A549 (cell line): ENCODE results near the gene SLC39A11.

Experiments used
- BHLHE40 ChIP-seq: IDR thresholded peaks from 2 replicates; pipeline ENCODE4 v1.6.1; 2012; ENCODE audit warnings: low read depth, low read length, inconsistent platforms
- CTCF ChIP-seq: fragments of >200 bp; sonication (Bioruptor Twin); formaldehyde crosslinking; IDR thresholded peaks from 3 replicates; pipeline ENCODE4 v1.5.1; 2016
- ELK1 ChIP-seq: fragments of 150-350 bp; IDR thresholded peaks from 2 replicates; pipeline ENCODE4 v1.6.1; 2014; ENCODE audit warnings: low read depth, mild to moderate bottlenecking, low read length
- JUNB ChIP-seq: fragments of >200 bp; sonication (Bioruptor Twin); formaldehyde crosslinking; IDR thresholded peaks from 2 replicates; pipeline ENCODE4 v1.6.1; 2016
- MAFK ChIP-seq: fragments of 450-650 bp; IDR thresholded peaks from 2 replicates; pipeline ENCODE4 v1.6.1; 2014; ENCODE audit not compliant: partially characterized antibody
- POLR2A ChIP-seq: IDR thresholded peaks from 2 replicates; pipeline ENCODE4 v1.6.1; 2012; ENCODE audit warnings: mild to moderate bottlenecking, low read length
- POLR2AphosphoS2 ChIP-seq: conservative IDR thresholded peaks from 2 replicates; pipeline ENCODE4 v1.6.1; 2012; ENCODE audit warnings: low read length, improper control_type of control experiment, inconsistent platforms
- REST ChIP-seq: fragments of 200-600 bp; sonication (generic); IDR thresholded peaks from 2 replicates; pipeline ENCODE4 v1.6.1; 2016; ENCODE audit warnings: antibody characterized with exemption, mild to moderate bottlenecking, moderate library complexity
- SMC3 ChIP-seq: fragments of >200 bp; sonication (Bioruptor Twin); formaldehyde crosslinking; IDR thresholded peaks from 3 replicates; pipeline ENCODE4 v1.6.1; 2018; ENCODE audit warnings: inconsistent platforms
- TP53 ChIP-seq: fragments of 250-450 bp; sonication (Bioruptor Pico); IDR thresholded peaks from 2 replicates; pipeline ENCODE4 v1.5.0; 2021; ENCODE audit warnings: mild to moderate bottlenecking, moderate library complexity

- TF ChIP-seq CTCF (no peak), JUNB (no peak), POLR2A (no peak), REST (no peak), TP53 (CRISPR knock-in tag) (no peak), ELK1 (no peak), SMC3 (no peak), BHLHE40 (no peak), POLR2AphosphoS2 (no peak), MAFK (no peak)
Measured at GRCh38 chr17:72661945-72662826, 430.3 kb downstream of the SLC39A11 start.
